GM21381 (cell line): ENCODE results near the gene B3GNT2.
"Not testable (repeated sequence)": the region's sequence is repeated elsewhere in the genome, so short reads cannot be mapped to it uniquely, and the experiment has no call there.

Source experiments
- ATAC-seq: cut with Tn5 transposase; IDR thresholded peaks from one replicate; pipeline ENCODE4 v1.9.1; 2021; ENCODE audit warnings: mild to moderate bottlenecking, moderate library complexity; ENCODE audit not compliant: unreplicated experiment

Gene B3GNT2

DNA sequence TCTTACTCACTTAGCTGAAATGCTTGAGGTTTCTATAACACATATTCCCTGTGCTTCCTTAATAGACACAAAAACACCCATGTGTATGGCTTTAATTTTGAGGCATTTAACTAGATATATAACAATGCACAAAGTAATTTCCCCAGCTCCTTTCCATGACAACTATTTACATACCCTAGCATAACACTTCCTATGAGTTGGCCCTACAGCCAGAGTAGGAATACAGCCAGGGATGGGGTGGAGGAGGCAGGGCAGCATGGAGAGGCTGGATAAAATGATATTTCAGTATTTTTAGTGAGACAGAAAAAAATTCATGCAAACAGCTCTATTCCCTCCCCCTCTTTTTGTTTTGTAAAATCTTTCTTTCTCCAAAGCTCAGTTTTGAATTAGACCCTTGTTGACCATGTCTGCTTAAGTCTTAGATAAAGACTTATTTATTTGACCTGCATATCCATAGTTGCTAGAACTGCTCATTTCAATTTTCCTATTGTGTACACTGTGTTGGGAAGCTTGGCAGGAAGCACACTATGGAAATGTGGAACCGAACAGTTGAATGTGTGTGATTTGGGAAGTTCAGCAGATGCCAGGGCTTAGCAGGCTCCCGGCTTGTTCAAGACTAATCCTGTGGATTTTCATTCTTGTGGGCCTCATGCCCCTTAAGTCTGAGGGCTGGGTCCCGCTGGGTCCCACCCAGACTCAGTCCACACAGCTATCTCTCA, 11.2 kb upstream of the B3GNT2 start:
- ATAC-seq: no peak

DNA sequence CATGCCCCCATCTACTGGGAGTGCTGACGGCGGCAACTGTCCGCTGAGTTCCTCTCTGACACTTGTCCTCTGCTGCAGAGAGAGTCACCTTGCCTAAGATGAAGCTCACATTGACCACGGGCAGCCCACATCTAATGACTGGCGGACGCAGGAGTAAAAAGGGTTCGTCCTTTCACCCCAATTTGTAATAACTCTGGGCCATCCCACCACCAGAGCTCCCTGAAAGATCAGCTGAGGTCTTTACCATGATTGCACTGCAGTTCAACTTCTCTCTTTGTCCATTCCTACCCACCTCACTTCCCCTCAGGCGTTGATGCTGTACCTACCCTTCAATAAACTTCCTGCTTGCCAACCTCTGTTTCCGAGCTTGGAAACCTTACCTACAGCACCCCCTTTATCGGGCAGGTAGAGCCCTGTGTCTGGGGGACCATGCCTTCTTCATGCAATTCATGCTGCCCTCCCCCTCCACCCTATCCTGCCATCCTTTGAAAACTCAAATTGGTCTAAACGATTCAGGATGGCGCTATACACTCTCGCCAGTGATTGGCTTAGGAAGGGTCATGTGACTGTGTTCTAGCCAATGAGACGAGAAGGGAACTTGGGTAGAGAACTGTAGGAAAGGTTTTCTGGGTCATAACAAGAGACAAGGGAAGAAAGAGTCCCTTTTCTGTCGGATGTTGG, 10.3 kb upstream of the B3GNT2 start:
- ATAC-seq: no peak

DNA sequence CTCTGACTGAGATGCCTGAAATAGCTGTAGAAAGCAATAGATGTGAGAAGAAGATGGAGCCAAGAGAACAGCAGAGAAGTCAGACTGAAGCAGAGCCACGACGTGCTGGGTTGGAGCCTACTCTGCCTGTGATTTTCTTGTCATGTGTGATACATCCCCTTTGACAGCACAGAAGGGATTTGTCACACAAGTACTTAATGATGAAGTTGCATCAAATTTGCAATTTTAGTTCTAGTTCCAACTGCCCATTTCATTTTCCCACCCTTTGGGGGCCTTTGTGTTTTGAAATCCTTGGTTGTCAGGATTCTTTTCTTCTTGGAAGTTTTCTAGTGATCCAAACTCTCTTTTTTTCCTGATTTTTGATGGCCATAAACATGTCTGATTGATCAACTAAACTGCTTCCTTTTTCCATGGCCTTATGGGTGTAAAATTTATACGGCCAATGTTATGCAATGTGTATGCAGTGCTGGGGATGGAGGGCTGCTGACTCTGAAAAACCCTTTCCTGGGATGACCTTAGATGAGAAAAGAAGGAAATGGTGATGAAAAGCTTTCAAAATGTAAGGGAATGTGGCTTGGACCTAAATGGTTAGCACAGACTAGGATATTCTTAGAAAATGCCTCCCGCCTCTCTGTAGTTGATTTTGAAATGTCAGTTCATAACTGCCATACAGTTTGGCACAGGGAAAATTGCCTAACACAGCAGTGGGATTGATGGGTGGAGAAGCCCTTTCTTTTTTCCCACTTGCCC, 9.6 kb upstream of the B3GNT2 start:
- ATAC-seq: no peak

DNA sequence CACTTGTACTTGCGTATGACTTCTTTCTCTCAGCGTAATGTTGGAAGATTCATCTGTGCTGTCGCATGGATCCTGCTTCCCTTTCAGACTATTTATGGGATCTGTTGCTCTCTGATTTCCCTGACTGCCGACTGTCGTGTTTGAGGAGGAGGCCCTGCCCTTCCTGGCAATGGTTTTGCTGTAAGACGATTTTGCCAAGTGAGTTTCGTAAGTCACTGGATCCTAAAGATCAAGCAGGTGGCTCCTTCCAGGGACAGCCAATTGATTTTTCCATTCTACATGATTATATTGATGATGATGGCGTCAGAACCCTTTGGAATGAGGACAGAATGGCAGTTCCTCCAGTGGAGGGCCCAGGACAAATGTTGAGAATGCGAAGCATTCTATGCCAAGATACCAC, 8.7 kb upstream of the B3GNT2 start:
- ATAC-seq: no peak

DNA sequence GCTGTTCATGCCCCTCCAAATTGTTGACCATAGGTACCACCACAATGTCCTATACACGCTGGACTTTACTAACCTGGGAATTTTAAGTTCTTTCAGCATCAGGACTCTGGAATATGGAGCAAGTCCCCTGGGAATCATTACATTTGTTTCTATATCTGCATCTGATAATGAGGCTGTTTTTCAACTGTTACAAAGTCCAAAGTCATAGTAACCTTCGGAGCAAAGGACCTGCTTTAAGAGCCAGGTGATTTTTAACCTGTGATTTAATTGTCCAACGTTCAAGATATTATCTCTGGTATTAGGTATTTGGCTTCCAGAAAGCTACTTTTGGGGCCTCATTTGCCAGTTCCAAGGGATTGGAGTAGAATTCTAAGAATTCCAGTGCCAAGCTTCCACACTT, 7.5 kb upstream of the B3GNT2 start:
- no peak for ATAC-seq

DNA sequence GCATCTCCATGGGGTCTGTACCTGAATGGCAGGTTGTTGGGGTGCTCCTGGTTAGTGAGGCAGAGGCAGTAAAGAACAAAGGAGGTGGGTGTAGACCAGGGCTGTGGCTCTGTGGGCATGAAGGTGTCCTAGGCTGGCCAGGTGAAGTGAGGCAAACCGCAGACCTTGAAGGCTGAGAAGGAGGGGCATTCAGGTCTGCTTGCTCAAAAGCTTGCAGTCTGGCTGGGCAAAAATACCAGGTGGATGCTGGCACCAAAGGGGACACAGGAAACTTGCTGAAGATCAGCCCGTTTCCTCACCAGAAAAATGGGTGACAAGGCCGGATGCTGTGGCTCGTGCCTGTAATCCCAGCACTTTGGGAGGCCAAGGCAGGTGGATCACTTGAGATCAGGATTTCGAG, 6.7 kb upstream of the B3GNT2 start:
- no peak for ATAC-seq

DNA sequence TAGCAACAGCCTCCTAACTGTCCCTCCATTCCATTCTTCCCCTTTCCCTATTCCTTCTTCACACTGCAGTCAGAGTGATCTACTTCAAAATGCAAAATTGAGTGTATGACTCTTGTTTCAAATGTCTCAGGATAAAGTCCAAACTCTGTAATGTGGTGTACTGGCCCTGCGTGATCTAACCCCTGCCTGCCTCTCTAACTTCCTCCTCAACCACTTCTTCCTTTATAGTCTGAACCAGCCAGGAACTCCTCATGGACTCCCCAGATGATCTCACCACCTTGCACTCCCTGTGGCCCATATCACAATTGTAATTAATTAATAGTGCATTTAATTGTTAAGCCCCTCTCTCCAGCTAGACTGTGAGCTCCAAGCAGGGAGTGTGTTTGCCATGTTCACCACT, 3.1 kb upstream of the B3GNT2 start:
- no peak for ATAC-seq

DNA sequence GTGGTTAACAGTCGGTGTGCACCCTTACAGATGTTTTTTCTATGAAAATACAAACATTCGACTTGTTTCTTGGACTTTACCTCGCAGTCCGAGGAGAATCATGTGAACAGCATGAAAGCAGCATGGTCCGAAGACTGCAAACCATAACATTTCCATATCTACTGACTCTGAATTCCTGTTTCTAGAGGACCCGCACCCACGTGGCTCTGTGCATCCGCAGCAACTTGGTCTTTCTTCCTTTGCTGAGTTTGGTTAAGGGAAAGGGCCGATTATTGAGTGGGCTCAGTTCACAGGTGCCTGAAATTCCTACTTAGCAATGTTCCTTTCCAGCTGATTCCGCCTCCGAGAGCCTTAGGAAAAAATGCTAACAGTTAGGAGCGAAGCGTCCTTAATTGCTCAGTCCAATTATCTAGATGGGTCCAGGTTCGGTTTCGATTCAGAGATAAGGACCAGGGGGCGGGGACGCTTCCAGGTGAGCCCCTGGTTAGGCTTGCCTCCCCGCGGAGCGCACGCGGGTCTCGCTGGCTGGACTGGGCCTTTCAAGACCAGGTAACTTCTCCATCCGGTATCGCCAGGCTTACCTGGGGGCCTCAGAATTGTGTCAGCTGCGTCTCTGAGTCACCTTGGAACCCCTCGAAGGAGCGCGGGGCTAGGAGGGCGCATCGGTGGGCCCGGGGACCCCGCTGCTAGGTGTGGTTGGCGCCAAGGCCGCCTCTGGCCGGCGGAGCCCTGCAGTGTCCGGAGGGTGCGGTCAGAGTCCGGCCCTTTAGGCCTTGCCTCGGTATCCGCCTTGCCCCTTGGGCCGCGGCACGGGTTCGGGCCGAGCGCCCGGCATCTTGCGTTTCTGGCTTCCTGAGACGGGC, 1.1 kb upstream of the B3GNT2 start:
- ATAC-seq: no peak

DNA sequence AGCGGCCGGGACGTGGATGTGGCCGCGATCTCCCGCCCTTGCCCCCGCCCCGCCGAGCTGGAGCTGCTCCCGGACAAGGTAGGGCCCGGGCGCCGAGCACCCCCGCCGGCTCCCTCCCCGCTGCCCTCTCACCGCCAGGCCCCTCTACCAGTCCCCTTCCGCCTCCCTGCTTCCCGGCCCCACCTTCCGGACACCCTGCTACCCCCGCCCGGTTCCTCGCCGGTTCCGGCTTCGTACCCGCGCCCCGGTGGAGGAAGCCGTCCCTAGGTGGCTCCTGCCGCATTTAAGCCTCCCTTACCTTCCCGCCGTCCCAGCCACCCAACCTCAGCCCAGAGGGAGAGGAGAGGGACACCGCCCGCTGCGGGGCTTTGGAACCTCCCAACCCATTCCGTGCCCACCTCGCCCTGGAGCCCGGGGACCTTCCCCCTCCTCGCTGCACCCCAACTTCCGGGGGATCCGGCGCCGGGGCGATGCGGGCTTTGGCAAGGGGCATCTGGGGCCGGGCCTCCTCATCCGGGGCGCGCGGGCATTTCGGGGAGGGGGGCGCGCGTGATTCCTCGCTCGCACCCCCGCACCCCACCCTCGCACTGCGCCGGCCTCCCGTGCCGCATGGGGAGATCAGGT, 475 bp downstream of the B3GNT2 start:
- peak; percentile 10 for ATAC-seq

DNA sequence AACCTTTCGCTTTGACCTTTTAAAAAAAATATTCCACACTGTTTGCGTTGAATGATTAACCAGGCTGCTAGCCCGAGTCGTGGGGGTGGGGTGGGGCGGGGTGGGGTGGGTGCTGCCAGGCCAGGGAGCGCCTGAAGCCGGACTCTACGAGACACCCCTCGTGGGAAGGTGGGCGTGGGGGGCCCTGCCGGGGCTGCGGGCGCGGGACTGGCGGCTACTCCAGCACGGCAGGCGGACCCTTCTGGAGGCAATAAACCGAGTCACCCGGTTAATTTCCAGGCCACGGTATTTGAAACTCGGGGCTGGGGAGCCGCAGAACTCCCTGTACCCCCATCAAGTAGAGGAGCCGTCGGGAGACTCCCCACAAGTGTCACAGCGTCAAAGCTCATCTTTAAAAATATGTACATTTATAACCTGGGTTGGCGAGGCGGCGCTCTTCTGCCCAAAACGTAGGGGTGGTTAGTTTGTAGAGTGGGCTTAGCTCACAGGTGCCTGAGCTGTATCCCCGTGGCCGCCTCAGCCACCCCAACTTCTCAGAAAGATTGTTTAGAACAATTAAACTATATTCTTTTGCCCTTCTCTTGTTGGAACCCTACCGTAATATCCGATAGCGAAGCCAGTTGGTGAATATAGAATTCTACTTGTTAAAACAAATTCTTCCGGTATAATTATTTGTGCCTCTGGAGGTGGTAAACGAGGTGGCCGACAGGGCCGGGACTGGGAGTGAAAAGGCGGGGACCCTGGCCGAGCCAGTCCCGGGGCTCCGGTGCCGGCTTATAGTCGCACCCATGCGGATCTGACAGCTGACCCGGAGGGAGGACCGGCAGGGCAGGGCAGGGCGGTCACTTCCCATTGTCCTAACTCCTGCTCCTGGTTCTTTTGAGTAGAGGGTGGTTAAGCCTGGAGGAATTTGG, 1.4 kb downstream of the B3GNT2 start:
- no peak for ATAC-seq

DNA sequence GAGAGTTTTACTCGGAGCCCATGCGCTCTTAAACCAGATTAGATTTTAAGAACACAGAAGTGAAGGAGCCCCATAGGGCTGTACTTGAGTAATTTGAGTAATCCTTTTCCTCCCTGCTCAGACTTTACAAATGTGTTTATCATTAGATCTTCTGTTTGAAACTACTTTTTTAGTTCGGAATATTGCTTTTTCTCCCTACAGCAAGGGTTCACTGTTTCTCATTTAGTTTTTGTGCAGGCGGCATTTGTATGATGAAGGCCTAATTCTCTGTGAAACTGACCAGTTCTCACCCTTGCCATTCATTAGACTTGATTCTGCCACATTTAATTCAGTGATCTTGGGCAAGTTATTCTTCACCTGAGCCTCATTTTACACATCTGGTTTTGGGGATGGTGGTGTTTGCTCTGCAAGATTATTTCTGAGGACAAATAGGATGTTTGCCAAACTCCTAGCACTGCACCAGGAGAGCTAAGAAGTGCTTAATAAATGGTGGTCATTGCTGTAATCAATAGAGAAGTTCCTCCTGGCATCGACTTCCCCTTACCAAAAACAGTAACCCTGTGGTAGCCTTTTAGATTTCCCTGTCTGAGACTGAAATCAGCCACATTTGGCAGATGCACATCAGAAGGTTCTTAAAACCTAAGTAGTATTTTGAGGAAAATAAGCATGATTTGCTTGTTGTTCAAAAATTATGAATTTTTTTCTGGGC, 2.2 kb downstream of the B3GNT2 start:
- ATAC-seq: no peak

DNA sequence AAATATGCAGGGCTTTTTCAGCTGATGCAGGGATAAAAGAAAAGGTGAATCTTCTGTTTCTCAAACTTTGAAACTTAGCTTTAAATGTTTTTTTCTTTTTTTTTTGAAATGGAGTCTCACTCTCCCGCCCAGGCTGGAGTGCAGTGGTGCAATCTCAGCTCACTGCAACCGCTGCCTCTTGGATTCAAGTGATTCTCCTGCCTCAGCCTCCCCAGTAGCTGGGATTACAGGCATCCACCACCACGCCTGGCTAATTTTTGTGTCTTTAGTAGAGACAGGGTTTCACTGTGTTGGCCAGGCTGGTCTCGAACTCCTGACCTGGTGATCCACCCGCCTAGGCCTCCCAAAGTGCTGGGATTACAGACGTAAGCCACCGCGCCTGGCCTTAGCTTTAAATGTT, 2.9 kb downstream of the B3GNT2 start:
- ATAC-seq: not testable (repeated sequence)

DNA sequence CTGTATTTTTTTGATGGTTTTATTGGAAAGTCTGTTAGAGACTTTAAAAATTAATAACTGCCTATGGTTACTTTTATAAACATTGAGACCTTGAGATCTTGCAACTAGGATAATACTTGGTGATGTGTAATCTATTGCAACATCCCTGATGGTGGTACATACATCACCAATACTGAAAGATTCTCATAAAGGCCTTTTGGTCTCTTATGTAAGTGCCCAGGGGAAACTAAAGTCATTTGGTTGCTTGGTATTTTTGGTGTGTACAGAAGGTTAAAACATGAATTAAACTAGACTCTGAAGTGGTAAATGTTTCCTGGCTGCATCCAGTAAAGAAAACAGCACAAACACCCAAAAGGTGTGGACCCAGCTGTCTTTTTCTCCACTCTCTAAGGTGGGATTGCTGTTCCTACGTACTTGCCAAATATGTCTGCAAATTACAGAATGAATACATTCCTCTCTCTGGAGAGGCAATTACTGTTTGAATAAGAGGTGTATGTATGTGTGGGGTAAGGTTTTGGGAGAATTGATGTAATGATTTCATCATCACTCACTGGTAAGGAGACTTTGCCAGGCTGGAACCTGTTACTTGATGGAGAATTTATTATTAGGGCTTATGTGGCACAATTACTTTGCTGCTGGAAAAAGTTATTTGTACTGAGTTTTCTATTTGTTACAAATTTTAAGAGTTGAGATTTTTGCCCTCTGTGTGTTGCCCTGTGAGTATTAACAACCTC, 3.6 kb downstream of the B3GNT2 start:
- ATAC-seq: no peak

DNA sequence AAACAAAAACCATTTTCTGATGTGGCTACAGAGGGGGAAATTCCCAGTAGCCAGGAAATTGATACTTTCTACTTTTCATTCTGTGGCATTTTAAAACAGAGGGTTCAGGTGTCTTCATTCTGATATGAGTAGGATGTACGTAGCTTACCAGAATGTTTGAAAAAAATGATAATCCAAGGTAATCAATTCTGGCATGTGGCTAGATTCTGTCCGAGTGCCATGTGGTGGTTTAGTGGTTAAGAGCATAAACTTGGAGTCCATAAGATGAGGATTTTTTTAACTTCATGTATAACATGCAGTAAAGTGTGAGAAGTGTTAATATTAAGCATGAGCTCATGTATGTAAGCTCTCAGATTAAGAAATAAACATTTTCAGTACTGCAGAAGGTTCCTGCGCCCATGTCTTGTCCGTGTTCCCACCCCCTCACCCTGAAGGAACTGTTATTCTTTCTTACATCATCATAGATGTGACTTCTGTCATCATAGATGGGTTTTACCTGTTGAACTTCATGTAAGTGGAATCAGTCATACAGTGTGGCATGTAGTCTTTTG, 4.5 kb downstream of the B3GNT2 start:
- ATAC-seq: no peak

DNA sequence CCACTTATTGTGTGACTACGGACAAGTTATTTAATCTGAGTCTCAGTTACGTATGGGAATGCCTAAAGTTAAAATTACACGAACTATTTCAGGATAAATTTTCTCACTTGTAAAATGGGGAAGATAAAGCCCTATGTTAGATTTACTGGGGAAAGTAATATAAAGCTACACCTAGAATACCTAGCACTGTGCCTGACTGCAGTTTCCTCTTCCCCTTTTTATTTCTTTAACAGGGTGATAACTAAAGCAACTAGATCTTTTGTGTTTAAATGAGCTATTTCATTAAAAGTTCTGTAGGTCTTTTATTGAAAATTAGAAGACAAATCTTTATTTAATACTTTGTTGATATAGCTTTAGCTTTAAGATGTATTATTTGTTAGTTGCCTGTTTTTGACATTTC, 5.0 kb downstream of the B3GNT2 start:
- ATAC-seq: no peak

DNA sequence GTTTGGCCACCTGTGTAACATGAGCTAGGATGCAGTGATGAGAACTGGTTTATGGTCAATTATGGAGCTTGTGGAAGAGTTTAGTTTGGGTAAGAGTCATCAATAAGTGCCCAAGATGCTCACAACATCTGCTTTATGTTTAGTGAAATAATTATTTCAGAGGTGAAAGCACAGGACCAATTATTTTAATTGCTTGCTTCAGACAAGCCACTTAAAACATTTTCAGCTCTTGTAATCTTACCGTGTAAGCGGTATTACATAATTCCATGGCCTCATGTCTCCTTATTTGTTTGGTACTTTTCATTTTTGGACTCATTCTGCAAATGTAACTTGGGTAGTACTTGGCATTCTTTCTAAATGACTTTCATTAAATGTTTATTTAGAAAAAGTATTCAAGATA, 5.4 kb downstream of the B3GNT2 start:
- no peak for ATAC-seq

DNA sequence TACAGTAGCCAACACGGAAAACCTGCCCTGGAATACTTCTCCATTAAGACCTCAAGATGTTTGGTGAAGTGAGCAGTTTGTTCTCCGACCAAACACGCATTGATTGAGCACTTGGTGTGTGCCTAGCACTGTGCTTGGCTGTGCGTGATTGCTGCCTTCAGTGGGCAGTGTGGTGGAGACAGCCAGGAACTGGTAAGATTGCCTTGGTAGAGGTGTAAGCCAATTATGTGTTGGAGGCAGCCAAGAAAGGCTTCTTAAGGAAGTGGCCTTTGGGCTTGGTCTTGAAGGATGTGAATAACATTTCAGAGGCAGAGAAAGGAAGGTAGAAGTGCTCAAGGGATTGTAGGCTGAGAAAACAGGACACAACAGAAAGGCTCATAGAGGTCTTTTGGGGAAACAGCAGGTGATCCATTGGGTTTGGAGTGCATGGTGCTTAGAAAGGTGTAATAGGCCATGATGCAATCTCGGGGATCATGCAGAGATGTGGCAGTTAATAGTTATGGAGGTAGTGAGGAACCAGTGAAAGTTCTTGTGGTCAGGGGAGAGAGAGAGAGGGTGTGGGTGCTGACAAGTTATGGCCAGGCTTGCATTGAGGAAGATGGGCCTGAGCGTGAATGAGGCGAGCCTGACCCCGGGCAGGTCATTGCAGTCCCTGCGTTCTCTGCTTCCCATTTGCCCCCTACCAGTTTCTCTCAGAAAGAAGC, 6.3 kb downstream of the B3GNT2 start:
- ATAC-seq: peak; percentile 42
